Keratinocyte (primary cell): ENCODE data around the gene SUSD5.

Source experiments
- CTCF ChIP-seq, 3 experiments: IDR thresholded peaks in 1 of 3; conservative IDR thresholded peaks in 1 of 3; optimal IDR thresholded peaks in 1 of 3; 2 replicates in 2 of 3; 3 replicates in 1 of 3; pipeline versions ENCODE3 to v1.5.1; 2011; ENCODE audit warnings: low read length in 3 of 3, mild to moderate bottlenecking in 3 of 3, moderate library complexity in 2 of 3, control low read depth in 1 of 3, inconsistent platforms in 1 of 3; ENCODE audit not compliant: insufficient read depth in 2 of 3; ENCODE audit errors: extremely low read depth in 1 of 3
- EZH2 ChIP-seq: IDR thresholded peaks from one replicate; pipeline ENCODE4 v1.6.1; 2012; ENCODE audit warnings: inconsistent platforms, mild to moderate bottlenecking, low read length, moderate library complexity

DNA sequence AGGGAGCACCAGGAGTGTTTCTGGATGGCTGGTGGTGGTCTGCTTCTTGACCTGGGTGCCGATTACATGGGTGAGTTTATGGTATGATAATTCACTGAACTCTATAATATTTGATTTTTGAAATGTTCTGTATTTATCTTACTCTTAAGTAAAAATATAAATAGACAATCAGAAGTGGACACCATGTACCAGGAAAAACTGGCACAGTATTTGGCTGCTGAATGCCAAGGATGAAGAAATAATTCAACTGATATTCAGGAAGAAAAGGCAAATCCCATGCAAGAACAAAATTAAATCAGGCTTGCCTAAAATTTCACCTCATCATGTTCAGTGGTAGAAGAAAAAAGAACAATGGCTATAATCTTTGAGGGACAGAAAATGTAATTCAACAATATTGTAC lies 53.2 kb downstream of the SUSD5 start:
- TF ChIP-seq CTCF (optimal IDR thresholded peaks at IDR 0.05 in 1 of 3, IDR thresholded peaks at IDR 0.05 in 1 of 3, conservative IDR thresholded peaks at IDR 0.05 in 1 of 3; ENCODE audit: extremely low read depth in 1 of 3, insufficient read depth in 2 of 3, low read length in 3 of 3) (no peak), EZH2 (no peak)
